NCI-H1694 (cell line): ENCODE data around the gene KCTD13.
"Not testable (repeated sequence)": the region's sequence is repeated elsewhere in the genome, so short reads cannot be mapped to it uniquely, and the experiment has no call there.

ENCODE experiments used
- DNase-seq: peaks from one replicate; lab custom pipeline; 2025; lab: John Stamatoyannopoulos, UW

The KCTD13 gene

DNA sequence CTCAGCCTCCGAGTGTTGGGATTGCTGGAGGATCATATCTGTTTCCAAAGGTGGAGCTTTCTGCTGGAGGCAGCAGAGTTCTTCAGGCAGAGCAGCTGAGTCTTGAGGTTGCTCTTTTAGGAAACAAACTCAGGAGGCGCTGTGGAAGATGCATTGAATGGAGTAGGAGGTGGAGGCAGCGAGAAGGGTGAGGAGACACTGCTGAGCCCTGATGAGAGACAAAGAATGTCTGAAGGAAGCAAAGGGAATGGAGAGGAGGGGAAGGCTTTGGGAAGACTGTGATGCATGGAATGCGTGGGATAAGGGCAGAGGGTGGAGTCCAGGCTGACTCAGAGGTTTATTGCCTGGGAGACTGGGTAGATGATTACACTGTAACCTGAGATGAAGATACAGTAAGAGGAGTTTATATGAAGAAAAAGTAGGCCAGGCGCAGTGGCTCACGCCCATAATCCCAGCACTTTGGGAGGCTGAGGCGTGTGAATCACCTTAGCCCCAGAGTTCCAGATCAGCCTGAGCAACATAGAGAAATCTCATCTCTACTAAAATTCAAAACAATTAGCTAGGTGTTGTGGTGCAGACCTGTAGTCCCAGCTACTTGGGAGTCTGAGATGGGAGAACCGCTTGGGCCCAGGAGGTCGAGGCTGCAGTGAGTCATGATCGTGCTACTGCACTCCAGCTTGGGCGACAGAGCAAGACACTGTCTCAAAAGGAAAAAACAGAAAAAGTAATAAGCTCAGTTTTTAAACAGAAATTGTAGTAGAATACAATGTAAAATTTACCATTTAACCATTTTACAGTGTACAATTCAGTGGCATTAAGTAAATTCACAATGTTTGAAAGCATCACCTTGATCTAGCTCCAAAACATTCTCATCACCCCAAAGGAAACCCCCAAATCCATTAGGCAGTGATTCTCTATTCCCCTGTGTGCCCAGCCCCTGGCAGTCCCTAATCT lies 18.1 kb upstream of the KCTD13 start:
- no peak for DNase-seq

DNA sequence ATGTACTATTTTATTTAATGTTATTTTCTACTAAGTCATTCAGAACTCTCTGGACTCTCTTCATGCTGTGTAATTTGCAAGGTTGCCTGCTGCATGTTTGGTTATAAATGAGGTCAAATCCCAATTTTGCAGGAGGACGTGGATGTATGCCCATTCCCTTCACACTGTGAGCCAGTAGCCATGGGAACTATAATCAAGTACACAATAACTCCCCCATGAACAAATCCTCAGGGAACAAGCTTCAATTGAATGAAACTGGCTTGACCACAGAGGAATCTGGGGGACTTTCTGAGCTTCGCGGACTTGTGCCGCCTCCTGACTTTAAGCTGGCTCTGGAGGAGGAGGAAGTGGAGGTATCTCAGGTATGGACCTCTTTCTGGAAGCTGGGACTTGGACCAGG lies 14.6 kb upstream of the KCTD13 start:
- DNase-seq = no peak

- DNase-seq = not testable (repeated sequence)
Observed at GRCh38 chr16:29931750-29932149, 5.7 kb upstream of the KCTD13 start.

- DNase-seq = no peak
Observed at GRCh38 chr16:29927070-29927905, 1.3 kb upstream of the KCTD13 start.

DNA sequence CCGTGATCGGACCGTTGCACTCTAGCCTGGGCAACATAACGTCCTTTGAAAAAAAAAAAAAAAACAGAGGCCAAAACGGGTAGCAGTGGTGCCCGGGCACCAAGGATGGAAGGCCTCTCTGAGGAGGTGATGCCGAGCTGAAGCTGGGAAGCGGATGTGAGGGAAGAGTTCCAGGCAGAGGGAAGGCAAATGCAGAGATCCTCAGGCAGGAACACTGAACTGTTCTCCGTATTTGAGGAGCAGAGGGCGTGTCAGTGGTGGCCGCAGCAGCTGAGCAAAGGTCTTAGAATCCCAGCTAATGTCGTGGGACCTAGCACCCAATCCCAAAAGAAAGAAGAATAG lies 656 bp upstream of the KCTD13 start:
- no peak for DNase-seq

- no peak for DNase-seq
Observed at GRCh38 chr16:29925105-29925756, 795 bp downstream of the KCTD13 start.

GRCh38 chr16:29922986-29923501 lies 3.0 kb downstream of the KCTD13 start:
- DNase-seq = no peak

- DNase-seq = no peak
Observed at GRCh38 chr16:29922326-29922725, 3.7 kb downstream of the KCTD13 start.

DNA sequence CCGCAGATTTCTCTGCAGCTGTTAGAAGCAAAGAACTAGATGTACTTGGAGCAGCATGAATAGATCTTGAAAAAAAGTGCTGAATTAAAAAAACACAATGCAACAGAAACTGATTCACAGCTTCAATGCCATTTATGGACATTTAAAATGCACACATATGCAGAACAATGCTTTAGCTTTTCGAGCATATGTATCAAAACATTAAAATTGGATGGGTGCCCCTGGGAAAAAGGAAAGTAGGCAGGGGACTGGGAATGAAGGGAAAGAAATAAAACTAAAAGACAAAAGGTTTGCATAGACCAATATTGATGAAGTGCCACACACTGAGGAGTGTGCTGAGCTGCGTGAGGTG lies 5.0 kb downstream of the KCTD13 start:
- no peak for DNase-seq

DNA sequence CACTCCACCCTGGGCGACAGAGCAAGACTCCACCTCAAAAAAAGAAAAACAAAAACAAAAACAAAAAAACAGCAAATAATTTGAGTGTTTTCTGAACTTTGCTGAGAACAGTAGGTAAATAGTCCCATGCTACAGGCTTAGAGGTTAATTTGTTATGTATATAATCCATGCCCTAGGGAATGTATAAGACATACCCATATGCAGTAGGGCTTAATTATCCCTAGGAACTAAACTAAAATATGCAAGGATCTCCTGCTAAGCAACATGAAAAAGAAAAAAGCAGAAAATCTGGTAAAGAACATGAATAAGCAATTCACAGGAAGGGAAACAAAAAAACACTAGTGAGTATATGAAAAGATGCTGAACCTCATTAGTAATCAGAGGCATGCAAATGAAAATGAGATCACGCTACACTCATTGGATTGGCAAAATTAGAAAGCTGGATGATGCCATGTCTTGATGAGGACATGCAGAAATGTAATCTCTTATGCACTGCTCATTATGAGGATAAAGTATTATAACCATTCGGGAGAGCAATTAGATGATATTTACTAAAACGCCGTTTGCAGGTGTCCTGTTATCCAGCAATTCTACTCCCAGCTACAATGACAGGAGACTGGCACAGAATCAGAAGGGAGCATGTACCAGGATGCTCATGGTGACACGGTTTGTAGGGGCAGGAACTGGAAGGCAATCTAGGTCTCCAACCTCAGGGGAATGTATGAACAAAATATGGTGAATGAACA lies 5.6 kb downstream of the KCTD13 start:
- no peak for DNase-seq

DNA sequence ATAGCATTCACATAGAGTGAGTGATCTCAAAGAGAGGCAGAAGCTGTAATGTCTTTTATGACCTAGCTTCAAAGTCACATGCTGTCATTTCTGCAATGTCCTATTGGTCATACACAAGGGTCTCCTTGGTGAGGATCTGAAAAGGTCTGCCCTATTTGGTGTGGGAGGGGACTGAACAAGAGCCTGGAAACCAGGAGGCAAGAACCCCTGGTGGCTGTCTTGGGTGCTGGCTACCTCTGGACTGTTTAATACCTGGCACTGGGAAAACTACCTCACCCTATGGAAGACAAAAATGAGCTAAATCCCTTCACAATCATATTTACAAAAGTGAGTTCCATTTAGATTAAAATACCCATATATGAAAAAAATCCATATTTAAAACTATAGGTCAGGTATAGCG lies 9.0 kb downstream of the KCTD13 start:
- no peak for DNase-seq

- no peak for DNase-seq
Observed at GRCh38 chr16:29915590-29916247, 10.3 kb downstream of the KCTD13 start.

DNA sequence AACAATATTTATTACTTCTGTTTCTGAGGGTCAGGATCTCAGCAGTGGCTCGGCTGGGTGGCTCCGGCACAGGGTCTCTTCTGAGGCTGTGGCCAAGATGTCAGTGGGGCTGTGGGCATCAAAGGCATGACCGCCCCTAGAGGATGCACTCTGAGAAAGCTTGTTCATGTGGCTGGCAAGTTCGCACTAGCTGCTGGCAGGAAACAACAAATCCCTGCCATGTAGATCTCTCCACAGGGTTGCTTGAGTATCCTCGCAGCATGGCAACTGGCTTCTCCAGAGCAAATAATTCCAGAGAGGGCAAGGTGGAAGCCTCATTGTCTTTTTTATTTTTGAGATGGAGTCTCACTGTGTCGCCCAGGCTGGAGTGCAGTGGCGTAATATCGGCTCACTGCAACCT lies 12.5 kb downstream of the KCTD13 start:
- DNase-seq = no peak

GRCh38 chr16:29912087-29912486 lies 13.9 kb downstream of the KCTD13 start:
- no peak for DNase-seq

- no peak for DNase-seq
Observed at GRCh38 chr16:29911676-29912010, 14.4 kb downstream of the KCTD13 start.

DNA sequence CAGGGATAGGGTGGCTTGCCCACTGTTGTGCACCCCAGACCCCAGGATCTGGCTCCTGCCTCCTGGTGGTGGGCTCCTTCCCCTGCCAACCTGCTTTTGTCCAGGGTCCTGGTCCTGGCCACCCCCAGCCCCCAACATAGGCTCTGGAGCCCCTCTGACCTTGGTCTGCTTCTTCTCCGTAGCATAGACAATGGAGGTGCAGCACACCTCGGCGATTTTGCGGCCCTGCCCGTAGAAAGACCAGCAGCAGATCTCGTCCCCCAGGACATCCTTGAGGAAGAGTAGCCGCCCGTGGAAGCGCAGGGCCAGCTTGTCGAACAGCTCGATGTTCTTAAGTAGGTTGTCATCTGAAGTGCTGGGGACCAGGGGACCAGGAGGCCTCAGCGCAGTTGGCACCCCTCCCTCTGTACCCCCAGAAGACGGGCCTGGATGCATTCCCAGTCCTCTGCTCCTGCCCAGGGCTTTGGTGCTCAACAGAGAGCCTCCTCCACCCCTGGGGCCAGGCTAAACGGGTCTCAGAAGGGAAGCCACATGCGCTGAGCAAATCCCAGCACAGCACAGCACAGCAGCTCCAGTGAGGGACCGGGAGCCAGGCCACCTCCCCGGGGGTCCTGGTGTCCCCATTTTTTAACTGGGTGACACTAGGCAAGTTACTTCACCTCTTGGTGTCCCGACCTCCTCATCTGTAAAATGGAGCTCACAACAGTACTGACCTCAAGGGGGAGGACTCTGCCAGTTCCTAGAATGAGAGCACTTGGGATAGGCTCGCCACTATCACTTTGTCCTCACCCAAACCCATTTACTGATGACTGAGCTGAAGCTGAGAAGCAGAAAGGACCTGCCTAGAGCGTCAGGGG lies 15.0 kb downstream of the KCTD13 start:
- DNase-seq = no peak

- DNase-seq = not testable (repeated sequence)
Observed at GRCh38 chr16:29909851-29910250, 16.2 kb downstream of the KCTD13 start.

DNA sequence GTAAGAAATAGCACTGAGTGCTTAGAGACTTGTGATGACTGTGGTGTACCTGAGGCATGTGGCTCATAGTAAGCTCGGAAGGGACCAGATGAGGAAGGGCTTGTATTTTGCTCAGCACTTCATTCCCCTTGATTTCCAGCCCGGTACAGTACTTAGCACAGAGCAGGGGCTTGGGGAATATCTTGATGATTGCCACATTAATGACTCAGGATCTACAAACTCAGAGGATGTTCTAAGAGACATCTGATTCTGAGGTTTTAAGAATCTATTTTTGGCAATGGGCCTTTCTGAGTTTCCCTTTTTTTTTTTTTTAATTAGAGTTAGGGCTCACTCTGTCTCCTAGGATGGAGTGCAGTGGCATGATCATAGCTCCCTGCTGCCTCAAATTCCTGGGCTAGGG lies 16.6 kb downstream of the KCTD13 start:
- no peak for DNase-seq

- DNase-seq = no peak
Observed at GRCh38 chr16:29908719-29909220, 17.3 kb downstream of the KCTD13 start.

- DNase-seq = no peak
Observed at GRCh38 chr16:29907973-29908372, 18.1 kb downstream of the KCTD13 start.
